Fibroblast of mammary gland (primary cell): ENCODE results near the gene DUSP11.

Experiments used
- DNase-seq: peaks from one replicate; pipeline ENCODE4 v3.0.0-alpha.2; 2010; ENCODE audit warnings: low read depth
- H3K4me3 ChIP-seq: 2 replicates; pipeline ENCODE4 v1.5.1; 2011; ENCODE audit warnings: low read depth, mild to moderate bottlenecking, low read length, moderate library complexity; ENCODE audit not compliant: control insufficient read depth
- CTCF ChIP-seq: conservative IDR thresholded peaks from 2 replicates; pipeline ENCODE4 v1.5.1; 2011; ENCODE audit warnings: low read depth, low read length, inconsistent platforms; ENCODE audit not compliant: control insufficient read depth, insufficient read depth

DUSP11 gene

DNA sequence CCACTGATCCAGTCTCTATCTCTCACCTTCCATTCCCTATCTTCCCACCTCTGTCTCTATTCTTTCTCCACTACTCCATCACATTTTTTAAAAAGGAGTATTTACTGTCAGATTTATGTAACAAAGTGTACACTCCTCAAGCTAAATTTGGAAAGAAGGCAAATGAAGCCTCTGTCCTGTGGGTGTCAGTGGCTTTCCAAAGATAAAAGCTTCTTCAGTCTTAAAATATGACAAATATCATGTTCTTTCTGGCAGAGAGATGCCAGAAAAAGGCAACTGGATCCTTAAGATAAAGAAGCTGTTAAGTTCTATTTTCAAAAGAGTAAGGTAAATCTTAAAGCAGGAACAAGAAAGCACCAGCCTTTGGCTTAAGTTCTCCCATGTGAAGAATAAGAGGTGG is 7.1 kb downstream of the DUSP11 start:
- no peak for TF ChIP-seq CTCF
- no peak overlapping the region for H3K4me3 ChIP-seq
- DNase-seq: no peak

GRCh38 chr2:73770725-73771124 is 9.2 kb downstream of the DUSP11 start:
- TF ChIP-seq CTCF: no peak
- no peak for DNase-seq
- H3K4me3 ChIP-seq: no peak overlapping the region

GRCh38 chr2:73766994-73767393 is 12.9 kb downstream of the DUSP11 start:
- DNase-seq: no peak
- TF ChIP-seq CTCF: no peak
- H3K4me3 ChIP-seq: no peak overlapping the region

GRCh38 chr2:73766349-73766748 is 13.6 kb downstream of the DUSP11 start:
- DNase-seq: no peak
- H3K4me3 ChIP-seq: no peak overlapping the region
- TF ChIP-seq CTCF: no peak

GRCh38 chr2:73764945-73765344 is 15.0 kb downstream of the DUSP11 start:
- no peak for DNase-seq
- TF ChIP-seq CTCF: no peak
- no peak overlapping the region for H3K4me3 ChIP-seq

- DNase-seq: no peak
- TF ChIP-seq CTCF: no peak
- no peak overlapping the region for H3K4me3 ChIP-seq
Observed at GRCh38 chr2:73762571-73762970, 17.3 kb downstream of the DUSP11 start.

- DNase-seq: no peak
- TF ChIP-seq CTCF: no peak
Observed at GRCh38 chr2:73759904-73760303, 20.0 kb downstream of the DUSP11 start.

More at GRCh38 chr2:73759904-73760303, 20.0 kb downstream of the DUSP11 start:
- H3K4me3 ChIP-seq: no peak overlapping the region
